ENCODE data around the gene AGA.

GRCh38 chr4:177453116-177453515 lies 10.9 kb upstream of the AGA start:
- TF ChIP-seq, protein P1, sequence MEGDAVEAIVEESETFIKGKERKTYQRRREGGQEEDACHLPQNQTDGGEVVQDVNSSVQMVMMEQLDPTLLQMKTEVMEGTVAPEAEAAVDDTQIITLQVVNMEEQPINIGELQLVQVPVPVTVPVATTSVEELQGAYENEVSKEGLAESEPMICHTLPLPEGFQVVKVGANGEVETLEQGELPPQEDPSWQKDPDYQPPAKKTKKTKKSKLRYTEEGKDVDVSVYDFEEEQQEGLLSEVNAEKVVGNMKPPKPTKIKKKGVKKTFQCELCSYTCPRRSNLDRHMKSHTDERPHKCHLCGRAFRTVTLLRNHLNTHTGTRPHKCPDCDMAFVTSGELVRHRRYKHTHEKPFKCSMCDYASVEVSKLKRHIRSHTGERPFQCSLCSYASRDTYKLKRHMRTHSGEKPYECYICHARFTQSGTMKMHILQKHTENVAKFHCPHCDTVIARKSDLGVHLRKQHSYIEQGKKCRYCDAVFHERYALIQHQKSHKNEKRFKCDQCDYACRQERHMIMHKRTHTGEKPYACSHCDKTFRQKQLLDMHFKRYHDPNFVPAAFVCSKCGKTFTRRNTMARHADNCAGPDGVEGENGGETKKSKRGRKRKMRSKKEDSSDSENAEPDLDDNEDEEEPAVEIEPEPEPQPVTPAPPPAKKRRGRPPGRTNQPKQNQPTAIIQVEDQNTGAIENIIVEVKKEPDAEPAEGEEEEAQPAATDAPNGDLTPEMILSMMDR (IDR thresholded peaks at IDR 0.05; ENCODE audit: low read depth, low read length), result no peak
- no peak for TF ChIP-seq EZH2phosphoT487 (IDR thresholded peaks at IDR 0.05; ENCODE audit: low read depth)

Measured in OCI-LY3 (cell line).